HG02973 (cell line): ENCODE measurements around the gene LEO1.

ENCODE experiments used
- ATAC-seq: cut with Tn5 transposase; IDR thresholded peaks from one replicate; pipeline ENCODE4 v1.9.1; 2021; ENCODE audit warnings: moderate library complexity; ENCODE audit not compliant: unreplicated experiment

The LEO1 gene

DNA sequence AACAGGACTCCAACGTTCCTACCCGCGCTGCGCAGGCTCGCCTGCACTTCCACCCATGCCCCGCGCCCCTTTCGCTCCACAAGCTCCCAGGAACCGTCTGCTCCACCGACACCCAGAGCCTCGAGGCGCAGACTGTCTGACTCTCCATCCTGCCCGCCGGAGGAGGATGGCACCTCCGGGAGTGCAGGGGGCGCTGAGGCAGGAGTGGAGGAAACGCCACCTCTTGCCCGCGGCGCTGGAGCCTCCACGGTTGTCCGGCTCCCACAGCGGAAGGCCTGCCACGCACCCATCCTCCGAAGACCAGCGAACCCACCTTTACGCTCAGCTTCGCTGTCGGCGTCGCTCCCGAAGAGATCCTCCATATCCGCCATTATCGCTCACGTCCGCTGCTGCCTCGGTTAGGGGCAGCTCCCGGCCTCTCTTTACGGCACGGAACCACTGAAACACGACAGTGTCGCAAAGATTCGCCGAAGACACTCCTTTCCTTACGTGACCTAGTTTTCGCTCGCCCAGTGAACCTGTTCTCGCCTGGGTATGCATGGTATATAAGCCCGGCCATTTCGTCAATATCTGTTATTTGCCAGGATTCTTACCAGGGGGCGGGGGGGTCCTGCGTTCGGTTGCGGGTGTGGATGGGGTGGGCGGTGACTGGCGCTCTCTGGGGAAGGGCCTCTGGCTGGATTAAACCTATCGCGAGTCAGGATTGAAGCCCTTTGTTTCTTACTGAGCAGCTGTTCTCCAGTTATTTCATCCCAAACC lies at the start of gene LEO1:
LEO1 (minus strand) TSS at position 404 of the 759 bp plus-strand sequence; CDS start at position 371, 33 bp downstream.
- ATAC-seq: peak; percentile 77

DNA sequence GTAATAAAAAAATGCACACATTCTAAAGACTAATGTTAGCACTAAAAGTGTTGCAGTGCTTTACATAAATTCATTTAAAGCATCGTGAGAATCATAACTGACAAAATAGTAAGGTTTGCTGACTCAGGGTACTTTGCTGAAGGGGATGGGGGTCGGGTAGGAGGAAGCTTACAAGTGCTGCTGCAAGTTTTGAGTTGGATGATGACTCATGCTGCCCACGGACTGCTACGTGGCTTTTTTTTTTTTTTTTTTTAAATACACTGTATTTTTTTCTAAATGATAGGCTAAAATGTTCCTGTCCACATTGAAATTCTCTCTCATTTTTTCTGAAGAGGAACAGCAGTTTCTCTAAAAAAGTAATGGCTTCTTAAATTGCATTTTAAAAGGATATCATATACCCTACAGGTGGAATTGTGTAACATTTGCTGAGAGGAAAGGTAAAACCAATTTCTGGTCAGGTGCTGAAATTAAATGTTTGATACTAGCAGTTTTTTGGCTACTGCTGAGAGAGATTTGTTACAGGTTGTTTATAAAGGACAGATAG lies 49.6 kb upstream of the LEO1 start:
- ATAC-seq: no peak

DNA sequence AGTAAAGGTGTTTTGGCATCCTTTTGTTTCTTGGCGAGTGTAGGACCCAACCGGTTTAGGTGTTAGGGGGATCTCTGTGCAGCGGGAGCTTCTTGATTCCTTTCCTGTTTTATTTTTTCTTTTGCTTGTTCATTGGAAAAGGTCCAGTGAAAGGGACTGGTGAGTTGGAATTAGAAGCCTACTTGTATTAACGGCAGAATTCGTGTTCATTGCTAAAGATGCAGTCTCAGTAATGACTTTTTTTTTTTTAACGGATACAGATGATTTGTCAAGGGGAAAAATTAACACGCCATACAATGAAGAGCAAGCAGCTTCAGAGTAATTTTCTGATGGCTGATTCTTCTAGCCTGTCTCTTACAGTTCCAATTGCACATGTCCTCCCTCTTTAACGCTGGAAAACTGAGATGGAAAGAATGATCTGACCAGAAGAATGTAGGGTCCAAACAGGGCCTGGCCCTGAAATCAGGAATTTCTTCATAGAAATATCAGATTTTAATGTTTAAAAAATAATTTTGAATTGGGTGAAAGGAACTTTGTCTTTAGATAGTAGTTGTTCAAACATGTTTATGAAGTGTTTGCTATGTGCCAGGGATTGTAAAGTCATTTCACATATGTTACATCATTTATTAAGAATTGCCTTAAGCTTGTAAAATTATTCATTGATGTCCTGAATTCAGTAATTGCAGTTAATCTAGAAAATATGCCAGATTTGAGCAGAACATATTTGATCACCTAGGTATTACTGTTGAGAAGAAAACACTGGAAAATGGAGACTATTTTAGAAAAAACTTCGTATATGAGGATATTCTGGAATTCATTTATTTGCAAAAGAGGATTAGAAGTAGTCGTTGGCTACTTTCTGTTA lies 48.9 kb upstream of the LEO1 start:
- ATAC-seq: no peak

DNA sequence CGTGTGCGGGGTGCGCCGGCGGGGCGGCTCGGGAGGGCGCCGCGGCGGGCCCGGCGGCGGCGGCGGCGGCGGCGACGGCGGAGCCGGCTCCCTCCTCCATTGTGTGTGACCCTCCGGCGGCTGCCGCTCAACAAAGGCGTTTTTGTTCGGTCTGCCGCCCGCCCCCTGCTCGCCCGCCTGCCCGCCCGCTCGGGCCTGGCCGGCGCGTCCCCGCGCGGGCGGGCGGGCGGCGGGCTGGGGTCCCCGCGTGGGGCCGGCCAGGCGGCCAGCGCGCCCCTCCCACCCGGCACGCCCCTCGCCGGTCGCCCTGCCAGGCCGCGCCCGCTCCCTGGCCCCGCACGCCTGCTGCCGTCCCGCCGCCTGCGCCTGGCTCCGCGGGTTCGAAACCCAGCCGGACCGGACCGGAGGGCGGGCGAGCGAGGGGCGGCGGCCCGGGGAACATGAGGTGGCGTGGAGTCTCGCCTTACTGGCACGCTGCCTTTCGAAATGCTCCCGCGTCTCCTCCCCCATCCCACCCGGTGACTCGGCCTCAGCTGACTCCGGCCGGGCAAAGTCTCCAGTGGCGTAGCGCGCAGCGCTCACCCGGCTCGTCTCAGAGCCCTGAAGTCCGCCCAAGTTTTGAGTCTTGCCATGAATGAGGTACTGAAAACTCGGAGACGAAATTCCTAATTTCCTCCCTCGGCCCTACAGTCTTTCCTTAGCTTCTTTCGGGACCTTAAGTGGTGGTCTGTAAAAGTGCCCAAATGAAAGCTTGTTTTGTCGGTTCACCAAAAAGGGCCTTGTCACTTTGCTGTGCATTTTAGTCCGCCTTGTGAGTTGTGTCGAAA lies 48.0 kb upstream of the LEO1 start:
- ATAC-seq: peak; percentile 43

DNA sequence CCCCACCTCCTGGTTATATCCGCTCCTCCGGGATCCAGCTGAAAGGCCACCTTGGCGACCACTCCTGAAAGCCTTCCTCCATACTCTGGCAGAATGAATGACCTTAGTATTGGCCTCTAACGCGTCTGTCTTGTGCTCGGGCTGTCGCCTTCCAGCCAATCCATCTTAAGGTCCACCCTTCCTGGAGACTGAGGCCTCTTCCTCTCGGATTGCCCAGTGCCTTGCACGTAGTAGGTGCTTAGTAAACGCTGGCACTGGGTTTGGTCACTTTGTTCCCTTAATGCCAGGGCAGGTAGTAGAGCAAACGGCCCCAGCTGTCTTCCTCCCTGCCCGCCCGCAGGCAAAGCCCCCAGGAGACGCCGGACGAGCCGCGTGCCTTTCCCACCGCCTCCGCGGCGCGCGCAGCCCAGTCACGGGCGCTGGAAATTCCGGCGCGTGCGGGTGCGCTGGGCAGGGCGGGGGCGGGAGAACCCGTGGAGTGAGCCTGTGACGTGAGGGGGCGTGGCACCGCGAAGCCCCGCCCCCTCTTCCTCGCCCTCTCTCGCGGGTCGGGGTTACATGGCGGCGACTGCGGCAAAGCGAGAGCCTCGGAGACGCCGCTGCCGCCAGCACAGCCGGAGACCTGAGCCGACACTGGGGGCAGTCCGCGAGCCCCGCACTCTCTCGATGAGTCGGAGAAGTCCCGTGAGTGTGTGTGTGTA lies 47.3 kb upstream of the LEO1 start, which contains the start of gene MAPK6:
MAPK6 (plus strand) TSS at position 527 of the 701 bp plus-strand sequence. CDS start 27,242 bp downstream, outside the sequence.
- peak; percentile 60 for ATAC-seq

DNA sequence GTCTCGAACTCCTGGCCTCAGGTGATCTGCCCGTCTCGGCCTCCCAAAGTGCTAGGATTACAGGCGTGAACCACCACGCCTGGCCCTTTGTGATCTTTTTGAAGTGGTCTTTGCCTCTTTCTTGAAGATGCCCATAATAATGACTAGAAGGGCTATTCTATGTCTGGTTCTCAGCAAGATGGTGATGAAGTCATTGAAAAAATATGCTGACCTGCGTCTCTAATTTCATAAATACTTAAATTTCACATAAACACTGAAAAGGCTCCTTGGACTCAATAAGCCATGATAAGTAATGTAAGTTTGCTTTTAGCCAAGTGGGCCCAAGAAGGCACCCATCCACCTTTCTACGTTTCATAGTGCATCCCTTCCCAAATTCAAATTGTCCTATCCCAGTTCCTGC lies 46.7 kb upstream of the LEO1 start:
- ATAC-seq: no peak

DNA sequence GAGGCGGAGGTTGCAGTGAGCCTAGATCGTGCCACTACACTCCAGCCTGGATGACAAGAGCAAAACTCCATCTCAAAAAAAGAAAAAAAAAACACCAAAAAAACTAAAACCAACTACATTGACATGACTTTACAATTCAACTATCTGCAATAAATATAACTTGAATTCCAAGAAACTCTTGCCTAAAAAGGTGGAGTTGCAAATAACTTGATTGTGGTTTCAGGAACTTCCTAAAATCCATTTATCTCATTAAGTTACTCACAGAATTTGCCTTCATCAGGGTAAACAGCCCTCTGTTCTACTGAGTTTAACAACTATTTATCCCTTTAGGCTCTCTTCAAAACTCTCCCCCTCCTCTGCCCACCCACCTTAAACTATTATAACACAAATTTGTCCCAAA lies 44.7 kb upstream of the LEO1 start:
- ATAC-seq: no peak

DNA sequence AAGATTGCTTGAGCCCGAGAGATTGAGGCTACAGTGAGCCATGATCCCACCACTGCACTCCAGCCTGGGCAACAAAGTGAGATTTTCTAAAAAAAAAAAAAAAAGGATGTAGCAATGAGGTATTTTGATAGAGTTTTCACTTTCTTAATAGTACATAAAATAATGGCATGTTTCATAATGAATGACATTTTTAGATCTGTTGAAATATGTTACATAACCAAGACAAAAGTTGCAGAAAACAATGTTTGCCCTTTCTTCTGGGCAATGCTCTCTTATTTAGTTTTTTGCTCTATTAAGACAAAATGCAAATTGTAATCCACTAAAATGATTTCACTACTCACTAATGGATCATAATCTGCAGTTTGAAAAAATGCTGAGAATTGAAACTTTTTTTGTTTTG lies 43.0 kb upstream of the LEO1 start:
- ATAC-seq: no peak

DNA sequence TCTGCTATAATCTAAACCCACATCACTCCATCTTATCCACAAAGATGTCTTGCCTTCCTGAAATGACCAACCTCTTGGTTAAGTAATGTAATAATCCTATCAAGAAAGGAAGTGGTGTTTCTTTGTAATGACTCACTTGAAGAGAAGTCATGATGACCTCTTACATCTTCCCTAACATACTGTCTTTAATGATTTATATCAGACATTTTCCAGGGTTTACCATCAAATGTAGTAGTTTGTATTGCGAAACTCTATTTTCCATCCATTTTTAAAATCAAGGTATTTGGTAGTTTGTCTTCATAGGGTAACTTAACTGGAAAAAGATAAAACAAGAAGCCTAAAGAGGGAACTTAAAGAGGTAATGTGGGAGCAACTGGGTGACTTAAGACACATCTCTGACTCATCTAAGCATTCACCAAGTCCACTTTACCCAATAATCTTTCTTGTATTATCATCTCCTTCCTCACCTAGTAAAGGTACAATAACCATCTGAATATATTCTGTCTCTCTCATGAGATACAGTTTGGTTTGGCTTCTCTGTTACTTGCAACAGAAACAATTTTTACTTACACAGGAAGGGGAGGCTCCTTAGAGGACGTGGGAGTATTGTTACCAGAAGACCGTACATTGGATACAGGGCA lies 41.7 kb upstream of the LEO1 start:
- peak; percentile 35 for ATAC-seq

DNA sequence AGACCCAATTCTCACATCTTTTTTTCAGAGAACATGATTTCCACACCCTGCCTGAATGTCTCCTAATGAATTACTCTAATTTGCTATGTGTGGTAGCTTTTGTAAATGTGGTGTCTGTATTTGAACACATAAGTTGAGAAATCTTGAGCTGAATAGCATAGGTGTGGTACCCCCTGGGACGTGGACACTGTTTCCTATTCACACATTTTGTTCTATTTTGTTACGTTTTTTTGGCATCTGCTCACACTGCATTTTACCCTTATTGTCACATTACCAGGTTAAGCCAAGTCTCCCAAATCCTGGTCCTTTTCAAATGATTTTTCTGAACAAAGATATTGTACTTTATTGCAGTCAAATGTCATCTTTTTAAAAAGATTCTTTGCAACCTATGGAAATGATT lies 40.6 kb upstream of the LEO1 start:
- ATAC-seq: no peak

DNA sequence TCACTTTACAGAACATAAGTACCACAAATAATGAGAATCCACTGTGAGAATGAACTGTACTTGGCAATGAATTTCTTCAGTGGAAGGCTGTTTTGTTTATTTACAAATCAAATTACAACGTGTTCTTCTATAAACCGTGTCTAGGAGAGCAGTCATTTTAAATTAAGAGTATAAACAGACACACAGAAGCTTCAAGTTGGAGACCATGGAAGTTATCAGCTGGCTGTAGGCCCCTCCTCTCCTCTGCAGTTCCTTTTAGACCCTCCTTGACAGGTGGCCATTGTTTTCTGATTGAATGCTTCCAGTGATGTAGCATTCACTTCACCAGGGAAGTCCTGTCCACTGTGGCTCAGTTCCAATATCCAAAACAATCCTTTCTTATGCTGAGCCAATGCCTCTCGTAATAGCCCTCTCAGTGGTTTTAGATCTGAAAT lies 40.1 kb upstream of the LEO1 start:
- ATAC-seq: no peak

DNA sequence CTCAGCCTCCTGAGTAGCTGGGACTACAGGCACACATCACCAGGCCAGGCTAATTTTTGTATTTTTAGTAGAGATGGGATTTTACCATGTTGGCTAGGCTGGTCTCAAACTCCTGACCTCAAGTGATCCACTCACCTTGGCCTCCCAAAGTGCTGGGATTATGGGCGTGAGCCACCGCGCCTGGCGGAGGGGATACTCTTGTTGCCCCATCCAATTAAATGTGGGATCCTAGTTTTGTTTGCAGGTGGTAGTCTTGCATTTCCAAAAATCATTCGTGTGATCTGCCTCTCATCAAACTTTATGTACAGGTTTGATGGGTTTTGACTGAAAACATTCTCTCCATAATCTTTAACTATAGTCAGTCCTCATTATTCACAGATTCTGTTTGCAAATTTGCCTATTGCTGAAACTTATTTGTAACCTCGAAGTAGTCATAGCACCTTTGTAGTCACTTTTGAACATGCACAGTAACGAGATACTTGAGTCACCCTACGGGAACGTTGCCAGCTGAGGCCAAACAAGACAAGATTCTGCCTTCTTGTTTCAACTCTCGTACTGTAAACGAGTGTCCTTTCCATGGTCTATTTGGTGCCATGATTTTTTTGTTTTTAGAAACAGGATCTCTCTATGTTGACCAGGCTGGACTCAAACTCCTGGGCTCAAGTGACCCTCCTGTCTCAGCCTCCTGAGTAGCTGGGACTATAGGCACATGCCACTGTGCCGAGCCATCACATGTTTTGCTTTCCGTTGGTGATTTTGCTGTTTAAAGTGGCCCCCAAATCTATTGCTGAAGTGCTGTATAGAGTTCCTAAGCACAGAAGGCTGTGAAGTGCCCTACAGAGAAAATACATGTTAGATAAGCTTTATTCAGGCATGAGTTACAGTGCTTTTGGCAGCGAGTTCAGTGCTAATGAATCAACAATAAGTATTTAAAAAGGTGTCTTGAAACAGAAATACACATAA lies 39.3 kb upstream of the LEO1 start:
- no peak for ATAC-seq

DNA sequence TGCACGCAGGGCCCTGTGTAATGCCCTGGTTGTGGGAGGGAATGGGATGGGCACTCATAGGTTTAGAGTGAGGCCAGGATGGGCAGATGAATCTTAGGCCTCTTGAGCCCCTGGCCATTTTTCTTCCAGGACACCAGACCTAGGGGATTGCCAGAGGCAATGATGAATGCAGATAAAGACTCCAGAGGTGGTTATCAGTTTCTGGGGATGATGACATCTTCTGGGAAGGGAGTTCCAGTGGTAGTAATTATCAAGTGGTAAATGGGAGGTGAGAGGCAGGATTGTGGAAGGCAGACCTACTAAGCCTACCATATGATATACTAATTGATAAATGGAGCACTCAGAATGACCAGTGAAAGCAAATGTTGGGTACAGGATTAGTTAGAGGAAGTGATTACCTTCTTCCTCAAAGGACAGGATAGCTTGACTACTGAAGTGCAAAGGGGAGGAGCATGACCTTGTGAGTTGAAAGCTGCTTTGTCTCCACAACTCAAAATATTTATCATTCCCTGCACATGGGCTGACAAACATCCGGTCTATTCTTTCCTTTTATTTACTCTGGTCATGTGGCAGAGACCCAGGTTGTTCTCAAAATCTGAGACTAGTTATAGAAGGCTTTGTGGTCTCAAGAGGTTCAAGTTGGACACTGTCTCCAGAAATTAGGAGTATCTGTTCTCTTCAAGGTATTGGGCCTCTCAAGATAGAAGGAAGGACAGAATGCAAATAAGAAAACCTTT lies 37.3 kb upstream of the LEO1 start:
- no peak for ATAC-seq

DNA sequence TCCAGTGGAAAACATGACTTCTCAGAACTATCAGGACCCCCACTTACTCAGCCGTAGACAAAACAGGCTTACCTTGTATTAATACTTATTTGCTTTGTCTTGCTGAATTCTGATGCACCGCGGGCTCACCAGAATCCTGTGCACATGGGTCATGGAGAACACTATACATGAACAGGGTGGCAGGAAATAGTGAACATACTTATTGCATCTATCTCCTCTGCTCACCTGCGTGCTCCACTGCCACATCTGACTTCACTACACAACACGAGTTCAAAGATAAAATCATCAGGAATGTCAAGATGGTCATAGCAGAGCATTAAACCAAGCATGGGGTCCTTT lies 36.8 kb upstream of the LEO1 start:
- ATAC-seq: no peak

DNA sequence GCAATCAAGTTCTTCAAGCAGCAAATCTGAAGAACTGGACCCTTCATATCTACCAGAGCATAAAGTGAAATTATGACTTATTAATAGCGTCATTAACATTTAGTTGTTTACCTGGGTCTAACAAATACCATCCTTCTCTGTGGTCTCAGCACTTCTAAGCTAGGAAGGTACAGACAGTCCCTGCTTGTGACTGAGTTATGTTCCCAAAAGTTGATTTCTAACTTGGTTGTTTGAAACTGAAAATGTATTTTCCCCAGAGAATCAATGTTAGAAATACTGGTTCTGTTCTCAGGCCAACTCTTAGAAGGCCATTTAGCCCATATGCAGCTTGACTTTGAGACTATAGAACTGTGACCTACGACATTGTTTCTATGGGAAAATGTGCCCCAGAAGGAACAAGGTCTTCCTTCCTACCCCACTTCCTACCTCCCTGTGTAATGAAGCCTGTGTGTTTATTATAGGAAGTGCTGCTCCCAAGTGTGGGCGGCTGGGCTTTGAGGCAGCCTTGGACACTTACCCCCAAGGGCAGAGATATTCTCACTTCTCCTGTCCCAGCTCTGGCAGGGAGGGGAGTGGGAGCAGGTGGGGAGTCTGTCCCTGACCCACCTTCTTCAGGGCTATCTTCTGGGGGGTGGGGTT lies 35.2 kb upstream of the LEO1 start:
- ATAC-seq: peak; percentile 28

DNA sequence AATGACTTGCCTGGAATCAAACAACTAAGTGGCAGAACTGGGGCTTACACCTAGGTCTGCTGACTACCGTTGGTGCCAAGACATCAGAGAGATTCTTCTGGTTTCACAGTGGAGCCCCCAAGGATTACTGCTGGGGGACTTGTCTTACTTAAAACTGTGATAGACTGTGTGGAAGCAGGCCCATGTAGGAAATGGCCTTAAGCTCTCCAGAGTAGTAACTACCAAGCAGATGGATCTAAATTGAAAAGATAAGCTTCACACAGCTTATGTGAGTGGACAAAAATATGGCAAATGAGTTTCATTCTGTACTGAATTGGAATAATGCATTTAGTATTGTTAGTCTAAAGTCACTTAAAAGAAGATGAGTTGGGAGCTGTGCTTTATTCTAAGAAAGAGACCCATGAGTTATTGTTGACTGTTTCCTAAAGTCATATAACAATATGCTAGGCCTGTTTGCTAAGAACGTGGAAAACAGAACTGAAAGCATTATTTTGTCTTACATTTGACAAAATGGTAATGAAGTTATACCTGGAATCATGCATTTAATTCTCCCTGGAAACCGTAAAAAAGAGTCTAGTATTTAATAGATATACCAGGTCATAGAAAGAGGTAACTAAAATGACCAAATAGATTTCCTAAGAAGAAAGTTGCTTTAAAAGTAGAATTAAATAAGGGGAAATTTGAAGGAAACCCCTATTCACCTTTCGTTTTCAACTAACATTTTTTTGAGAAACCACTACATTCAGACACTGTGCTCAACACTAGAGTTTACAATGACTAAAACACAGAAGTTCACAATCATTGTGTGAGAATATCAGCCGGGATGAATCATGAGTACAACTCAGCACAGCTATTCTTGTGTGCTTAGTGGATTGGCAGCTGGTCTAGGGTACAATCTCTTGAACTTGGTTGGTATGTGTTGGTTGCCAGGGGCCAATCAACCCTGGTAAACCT lies 34.4 kb upstream of the LEO1 start:
- peak; percentile 71 for ATAC-seq
